GM19193 (cell line): ENCODE results near the gene MRPS24.

Experiments
- POLR2A ChIP-seq: IDR thresholded peaks from 4 replicates; pipeline ENCODE4 v1.6.1; 2011; ENCODE audit not compliant: insufficient read depth, insufficient read length; ENCODE audit errors: extremely low read depth

MRPS24 gene

DNA sequence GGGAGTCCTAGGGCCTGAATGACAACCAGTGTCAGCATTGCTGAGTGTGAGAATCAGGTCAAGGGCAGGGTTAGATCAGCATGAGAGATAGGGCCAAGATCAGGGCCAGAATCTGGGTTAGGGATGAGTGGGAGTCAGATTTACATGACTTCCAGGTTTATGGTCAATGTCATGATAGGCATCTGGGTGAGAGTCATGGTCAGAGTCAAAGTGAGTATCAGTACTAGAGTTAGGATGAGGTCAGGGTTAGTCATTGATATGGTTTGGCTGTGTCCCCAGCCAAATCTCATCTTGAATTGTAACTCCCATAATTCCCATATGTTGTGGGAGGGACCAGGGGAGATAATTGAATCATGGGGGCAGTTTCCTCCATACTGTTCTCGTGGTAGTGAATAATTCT is 12.3 kb downstream of the MRPS24 start:
- no peak for TF ChIP-seq POLR2A

DNA sequence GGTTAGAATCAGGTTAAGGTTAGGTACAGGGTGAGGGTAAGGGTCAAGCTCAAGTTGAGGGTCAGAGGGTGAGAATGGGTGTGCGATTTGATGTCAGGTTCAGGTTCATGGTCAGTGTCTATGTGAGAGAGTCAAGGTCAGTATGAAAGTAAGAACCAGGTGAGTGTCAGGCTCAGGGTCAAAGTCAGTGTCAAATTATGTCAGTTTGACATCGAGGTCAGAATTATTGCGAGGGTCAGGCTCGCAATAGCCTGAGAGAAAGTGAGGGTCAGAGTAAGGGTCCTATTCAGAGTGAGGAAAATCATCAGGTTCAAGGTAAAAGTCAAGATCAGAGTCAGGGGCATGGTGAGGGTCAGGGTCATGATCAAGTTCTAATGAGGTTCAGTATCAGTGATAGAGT is 13.0 kb downstream of the MRPS24 start:
- no peak for TF ChIP-seq POLR2A

DNA sequence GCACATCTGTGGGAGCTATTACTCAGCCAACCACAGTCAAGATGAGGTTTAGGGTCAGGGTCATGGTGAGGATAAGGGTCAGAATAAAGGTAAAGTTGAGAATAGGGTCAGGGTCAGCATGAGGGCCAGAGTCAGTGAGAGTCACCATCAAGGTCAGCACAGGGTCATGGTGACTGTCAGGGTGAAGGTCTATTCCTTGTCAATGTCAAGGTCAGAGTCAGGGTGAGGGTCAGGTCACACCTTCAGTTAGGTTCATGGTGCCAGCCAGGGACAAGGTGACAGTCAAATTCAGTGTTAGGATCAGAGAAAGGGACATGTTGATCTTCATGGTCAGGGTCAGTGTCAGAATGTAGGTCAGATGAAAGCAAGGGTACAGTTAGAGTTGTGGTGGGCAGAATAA is 14.1 kb downstream of the MRPS24 start:
- no peak for TF ChIP-seq POLR2A

DNA sequence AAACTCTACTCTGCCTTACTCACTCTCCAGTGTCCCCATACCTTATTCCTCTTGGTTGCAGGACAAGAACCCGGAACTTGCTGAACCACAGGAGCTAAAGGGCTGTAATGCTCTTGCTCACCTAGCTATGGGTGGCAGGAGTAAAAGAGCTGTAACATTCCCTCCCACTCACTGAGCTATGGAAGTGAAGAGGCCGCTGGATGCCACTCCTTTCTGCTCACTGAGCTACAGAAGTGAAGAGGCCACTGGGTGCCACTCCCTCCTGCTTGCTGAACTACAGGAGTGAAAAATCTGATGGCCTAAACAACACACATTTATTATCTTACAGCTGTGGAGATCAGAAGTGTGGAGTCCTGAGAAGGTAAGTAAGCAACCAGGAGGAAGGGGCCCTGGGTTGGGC is 17.5 kb downstream of the MRPS24 start:
- TF ChIP-seq POLR2A = no peak

DNA sequence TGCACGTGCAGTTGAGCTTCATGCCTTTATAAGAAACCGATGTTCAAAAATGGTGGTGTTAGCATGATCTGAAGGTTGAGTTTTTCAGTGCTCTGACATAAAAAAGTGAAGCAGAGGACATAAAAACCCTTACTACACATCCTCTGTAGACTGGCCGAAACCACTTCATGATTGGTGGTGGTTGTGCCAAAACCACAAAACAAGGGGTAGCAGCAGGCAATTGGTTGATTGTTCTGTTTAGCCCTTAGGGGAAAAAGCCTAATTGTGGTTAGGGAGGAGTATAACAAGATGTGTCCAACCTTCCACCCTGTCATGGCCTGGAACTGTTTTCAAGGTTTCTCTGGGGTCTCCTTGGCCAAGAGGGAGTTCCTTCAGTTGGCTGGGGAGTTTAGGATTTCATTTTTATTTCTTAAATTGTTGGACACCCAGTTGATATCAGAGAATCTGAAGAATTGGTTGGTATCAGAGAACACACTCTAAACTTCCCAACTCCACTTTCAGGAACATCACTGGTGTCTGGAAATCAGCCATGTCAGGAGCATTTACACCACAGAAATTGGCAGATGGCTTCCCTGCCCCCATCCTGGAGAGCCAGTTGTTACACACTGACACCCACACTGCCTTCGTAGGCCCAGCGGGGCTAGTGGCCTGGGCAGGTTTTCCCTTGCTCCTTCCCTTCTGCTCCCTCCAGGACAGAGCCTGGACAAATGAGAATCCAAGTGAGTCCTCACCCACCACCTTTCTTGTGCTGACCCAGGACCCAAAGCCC is 18.8 kb downstream of the MRPS24 start:
- no peak for TF ChIP-seq POLR2A

DNA sequence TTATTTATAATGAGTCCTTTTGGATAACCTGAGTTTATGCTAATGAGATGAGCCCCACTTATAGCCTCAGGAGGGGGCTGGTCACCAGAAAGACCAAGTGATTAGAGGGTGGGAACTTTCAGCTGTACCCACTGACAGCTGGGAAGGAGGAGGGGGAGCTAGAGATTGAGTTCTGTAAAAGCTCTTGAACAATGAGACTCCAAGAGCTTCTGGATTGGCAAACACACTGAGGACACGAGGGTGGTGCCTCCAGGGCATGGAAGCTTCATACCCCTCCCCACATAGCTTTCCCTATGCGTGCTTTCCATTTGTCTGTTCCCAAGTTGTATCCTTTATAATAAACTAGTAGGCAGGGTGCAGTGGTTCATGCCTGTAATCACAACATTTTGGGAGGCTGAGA is 20.3 kb downstream of the MRPS24 start:
- TF ChIP-seq POLR2A = no peak

DNA sequence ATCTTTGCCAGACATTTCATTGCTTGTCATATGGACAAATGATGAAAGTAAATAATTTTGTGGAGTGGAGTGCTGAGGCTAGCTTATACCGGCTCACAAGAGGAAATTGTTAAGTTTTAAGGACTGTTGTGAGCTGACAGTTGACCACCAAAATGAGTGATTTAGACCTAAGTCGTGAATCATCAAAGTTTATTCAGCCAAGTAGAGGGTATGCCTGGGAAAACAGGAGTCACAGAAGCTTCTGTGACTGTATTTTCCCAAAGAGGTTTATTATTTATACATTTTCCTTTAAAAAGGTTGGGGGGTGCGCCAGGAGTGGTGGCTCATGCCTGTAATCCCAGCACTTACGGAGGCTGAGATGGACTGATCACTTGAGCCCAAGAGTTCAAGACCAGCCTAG is 21.8 kb downstream of the MRPS24 start:
- TF ChIP-seq POLR2A = no peak

DNA sequence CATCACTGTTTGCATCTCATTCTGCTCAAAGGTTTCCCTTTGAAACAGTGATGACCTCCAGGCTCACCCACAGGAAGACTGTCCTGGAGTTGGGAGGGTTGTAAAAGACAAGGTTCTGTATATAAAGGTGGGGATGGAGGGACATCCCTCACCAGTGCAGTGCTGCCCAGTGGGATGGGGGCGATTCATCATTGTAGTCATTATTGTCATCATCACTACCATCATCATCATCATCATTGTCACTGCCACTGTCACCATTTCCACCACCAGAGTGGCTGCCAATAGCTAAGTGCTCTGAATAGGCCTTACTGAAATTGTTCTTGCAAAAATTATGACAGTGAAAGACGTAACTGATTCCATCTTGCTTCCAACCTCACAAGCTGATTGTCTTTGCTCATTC is 24.7 kb downstream of the MRPS24 start:
- TF ChIP-seq POLR2A = no peak

DNA sequence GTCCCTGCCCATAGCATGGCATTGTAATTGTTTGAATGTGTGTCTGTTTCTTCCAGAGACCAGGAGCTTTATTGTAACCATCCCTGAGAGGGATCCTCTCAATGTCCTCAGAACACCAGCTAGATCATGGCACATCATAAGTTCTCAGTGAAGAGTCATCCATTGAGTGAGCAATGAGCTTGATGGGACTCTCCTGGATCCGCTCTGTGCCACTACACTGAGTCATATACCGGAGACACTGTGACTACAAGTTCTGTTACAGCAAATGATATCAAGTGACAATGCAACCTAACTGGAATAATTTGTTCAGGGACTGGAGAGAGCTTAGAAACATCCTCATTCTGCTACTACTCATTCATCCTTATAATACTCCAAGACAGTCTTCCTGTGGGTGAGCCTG is 25.1 kb downstream of the MRPS24 start:
- TF ChIP-seq POLR2A = no peak

DNA sequence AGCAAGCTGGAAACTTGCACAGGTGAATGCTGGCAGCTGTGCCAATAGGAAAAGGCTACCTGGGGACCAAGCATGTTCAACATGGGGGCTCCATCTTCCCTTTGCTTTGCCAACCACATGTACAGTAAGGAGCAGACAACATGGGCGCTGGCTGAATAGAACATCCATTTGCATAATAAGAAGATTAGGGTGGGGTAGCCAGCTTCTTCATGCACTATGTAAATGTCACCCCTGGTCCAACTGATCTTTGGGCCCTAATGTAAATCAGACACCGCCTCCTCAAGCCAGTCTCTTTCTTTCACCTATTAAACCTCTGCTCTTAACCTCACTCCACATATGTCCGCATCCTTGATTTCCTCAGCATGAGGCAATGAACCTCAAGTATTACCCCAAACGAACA is 26.0 kb downstream of the MRPS24 start:
- TF ChIP-seq POLR2A = no peak

DNA sequence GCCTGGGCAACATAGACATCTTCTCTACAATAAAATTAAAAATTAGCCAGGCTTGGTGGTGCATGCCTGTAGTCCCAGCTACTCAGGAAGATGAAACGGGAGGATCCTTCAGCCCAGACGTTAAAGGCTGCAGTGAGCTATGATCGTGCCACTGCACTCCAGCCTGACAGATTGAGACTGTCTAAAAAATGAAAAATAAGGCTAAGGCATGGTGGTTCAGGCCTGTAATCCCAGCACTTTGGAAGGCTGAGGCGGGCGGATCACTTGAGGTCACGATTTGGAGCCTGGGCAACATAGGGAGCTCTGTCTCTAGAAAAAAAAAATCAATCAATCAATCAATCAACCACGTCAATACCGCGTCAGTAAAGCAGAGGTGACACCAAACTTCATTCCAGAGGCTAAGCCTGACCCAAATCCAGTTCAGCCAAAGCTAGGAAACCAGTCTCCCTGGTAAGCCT is 31.1 kb downstream of the MRPS24 start:
- TF ChIP-seq POLR2A = no peak

DNA sequence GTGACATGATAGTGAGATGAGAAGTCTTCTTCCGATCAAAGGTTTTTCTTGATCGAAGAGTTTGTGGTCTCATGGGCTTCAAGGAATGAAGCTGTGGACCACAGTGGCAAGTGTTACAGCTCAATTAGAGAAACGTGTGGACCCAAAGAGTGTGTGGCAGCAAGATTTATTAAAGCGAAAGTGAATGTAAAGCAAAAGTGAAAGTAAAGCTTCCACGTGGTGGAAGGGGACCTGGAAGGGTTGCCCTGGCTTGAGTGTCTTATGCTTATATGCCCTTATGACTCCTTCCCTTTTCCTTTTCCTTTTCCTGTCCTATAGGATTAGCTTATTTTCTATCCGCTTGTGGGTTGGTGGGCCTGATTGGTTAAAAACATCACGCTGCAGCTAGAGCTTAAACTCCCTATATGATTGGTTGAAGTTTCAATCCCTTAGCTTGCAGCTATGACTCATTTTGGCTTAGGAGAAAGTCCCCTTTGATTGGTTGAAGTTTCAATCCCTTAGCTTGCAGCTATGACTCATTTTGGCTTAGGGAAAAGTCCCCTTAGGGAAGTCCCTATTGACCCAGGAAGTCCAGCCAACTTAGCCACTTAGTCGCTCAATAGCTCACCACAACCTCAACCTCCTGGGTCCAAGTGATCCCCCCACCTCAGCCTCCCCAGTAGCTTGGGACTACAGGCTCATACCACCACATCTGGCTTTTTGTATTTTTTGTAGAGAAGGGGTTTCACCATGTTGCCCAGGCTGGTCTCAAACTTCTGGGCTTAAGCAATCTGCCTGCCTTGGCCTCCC is 34.7 kb downstream of the MRPS24 start:
- TF ChIP-seq POLR2A = no peak

DNA sequence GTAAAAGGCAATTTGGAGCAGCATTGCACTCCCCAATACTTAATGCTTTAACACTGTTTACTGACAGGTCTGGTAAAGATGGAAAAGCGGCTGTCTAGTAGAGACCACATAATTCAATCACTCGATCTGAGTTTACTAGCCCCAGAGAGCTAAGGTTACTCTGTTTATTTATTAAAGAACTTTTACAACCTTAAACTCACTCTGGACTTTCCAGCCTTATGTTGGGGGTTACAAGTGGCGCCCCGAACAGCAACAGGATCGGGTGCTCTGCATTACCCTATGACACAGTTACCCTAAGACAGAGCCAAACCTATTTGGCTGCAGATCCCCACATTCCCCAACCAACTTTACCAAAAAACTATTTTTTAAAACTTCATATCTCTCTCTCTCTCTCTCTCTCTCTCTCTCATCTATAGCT is 43.9 kb downstream of the MRPS24 start:
- no peak for TF ChIP-seq POLR2A

DNA sequence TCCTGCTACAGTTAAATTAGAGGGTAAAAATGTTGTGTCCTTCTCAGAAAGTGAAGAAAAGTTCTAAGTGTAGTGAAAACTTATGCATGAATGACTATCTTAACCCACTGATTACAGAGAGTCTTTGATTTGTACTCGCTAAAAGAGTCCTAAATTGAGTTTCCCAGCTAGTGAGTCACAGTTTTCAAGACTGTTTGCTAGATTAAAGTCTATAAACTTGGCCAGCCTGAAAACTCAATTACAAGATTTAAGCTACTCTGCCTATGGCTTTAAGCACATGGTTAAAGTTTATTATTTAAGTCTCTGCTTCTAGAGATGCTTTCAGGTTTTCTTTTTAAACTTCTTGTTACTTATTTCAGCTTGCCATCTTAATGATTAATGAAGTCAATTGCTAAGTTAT is 44.4 kb downstream of the MRPS24 start:
- TF ChIP-seq POLR2A = no peak

DNA sequence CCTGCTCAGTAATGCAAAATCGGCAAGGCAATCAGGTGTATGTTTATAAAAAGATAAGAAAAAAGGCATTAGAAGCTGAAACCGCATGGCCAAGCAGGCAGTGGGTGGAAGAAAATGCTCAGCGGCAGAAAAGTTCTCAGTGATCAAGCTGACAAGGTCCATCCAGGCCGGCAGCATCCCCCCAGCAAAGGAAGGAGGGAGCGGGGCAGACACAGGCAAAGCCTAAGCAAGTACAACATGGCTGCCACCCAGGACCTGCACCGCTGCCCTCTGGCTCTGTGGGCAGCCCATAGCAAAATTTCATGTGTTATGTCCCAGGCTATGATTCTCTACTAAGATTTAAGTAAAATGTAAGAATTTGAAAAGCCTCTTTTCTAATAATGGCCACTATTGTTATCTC is 45.4 kb downstream of the MRPS24 start:
- no peak for TF ChIP-seq POLR2A
